ENCODE measurements around the gene AKAP9.
A peak's percentile ranks its signal among the peaks of the same experiment; 100 is the strongest.
"Not testable (repeated sequence)": the region's sequence is repeated elsewhere in the genome, so short reads cannot be mapped to it uniquely, and the experiment has no call there.

The AKAP9 gene

GRCh38 chr7:92071032-92071431, 130.4 kb downstream of the AKAP9 start:
- no peak for DNase-seq

- no peak for DNase-seq
Observed at GRCh38 chr7:92072121-92072520, 131.5 kb downstream of the AKAP9 start.

GRCh38 chr7:92072708-92073107, 132.0 kb downstream of the AKAP9 start:
- DNase-seq: no peak

- no peak for DNase-seq
Observed at GRCh38 chr7:92075455-92076158, 134.9 kb downstream of the AKAP9 start.

- no peak for DNase-seq
Observed at GRCh38 chr7:92076509-92076908, 135.8 kb downstream of the AKAP9 start.

- DNase-seq: not testable (repeated sequence)
Observed at GRCh38 chr7:92083922-92084321, 143.3 kb downstream of the AKAP9 start.

GRCh38 chr7:92088266-92088665, 147.6 kb downstream of the AKAP9 start:
- DNase-seq: no peak

GRCh38 chr7:92092210-92092609, 151.5 kb downstream of the AKAP9 start:
- DNase-seq: no peak

GRCh38 chr7:92095380-92095779, 154.7 kb downstream of the AKAP9 start:
- no peak for DNase-seq

- no peak for DNase-seq
Observed at GRCh38 chr7:92100534-92100933, 159.9 kb downstream of the AKAP9 start.

- not testable (repeated sequence) for DNase-seq
Observed at GRCh38 chr7:92102862-92103261, 162.2 kb downstream of the AKAP9 start.

GRCh38 chr7:92108821-92109220, 168.2 kb downstream of the AKAP9 start:
- DNase-seq: no peak

GRCh38 chr7:92110857-92111256, 170.2 kb downstream of the AKAP9 start:
- DNase-seq: no peak

GRCh38 chr7:92115821-92116220, 175.2 kb downstream of the AKAP9 start:
- no peak for DNase-seq

GRCh38 chr7:92116949-92117348, 176.3 kb downstream of the AKAP9 start:
- no peak for DNase-seq

GRCh38 chr7:92119213-92119759, 178.6 kb downstream of the AKAP9 start:
- DNase-seq: no peak

GRCh38 chr7:92121681-92122080, 181.0 kb downstream of the AKAP9 start:
- no peak for DNase-seq

GRCh38 chr7:92131093-92131492, 190.4 kb downstream of the AKAP9 start:
- DNase-seq: no peak

- DNase-seq: no peak
Observed at GRCh38 chr7:92131764-92132330, 191.2 kb downstream of the AKAP9 start.

GRCh38 chr7:92133133-92133736, 192.6 kb downstream of the AKAP9 start:
- no peak for DNase-seq

GRCh38 chr7:92133737-92134270, 193.1 kb downstream of the AKAP9 start:
- peak; percentile 44 to 51 for DNase-seq

- peak; percentile 90 to 91 for DNase-seq
Observed at GRCh38 chr7:92134271-92135051, 193.8 kb downstream of the AKAP9 start, which contains the start of gene CYP51A1. CYP51A1 (minus strand) TSS chr7:92134477; CDS start chr7:92134364, 113 bp downstream.

Data from stimulated activated CD4-positive, alpha-beta T cell treated with anti-CD3 and anti-CD28 coated beads, Interleukin-2, amount 100 ng/mL, for 48 hours (primary cell).